RPMI7951 (cell line): ENCODE measurements around the gene SRGAP3. TPM values are rescaled to one million over a fixed set of nuclear protein-coding genes. Genes with fewer than 3 reads are reported as not detected.
"Not testable (repeated sequence)": the region's sequence is repeated elsewhere in the genome, so short reads cannot be mapped to it uniquely, and the experiment has no call there.

Source experiments
- DNase-seq: peaks from one replicate; pipeline ENCODE4 v3.0.0-alpha.2; 2012; ENCODE audit warnings: low read depth
- total RNA-seq: library from RNA; depleted of rRNA; stranded (reverse); fragments of >200 nt; shearing (Covaris generic); gene quantifications from 2 replicates; pipeline ENCODE4 v1.2.3, GENCODE V29; 2014; rRNA removed

SRGAP3 gene
- 2.3 and 3.6 TPM in 2 replicates for total RNA-seq

- peak; percentile 93 for DNase-seq
Measured at GRCh38 chr3:9249273-9250192, at the start of gene SRGAP3. SRGAP3 (minus strand) TSS chr3:9249646; CDS start chr3:9248951, 695 bp downstream.

GRCh38 chr3:9298236-9298635 is 48.8 kb upstream of the SRGAP3 start:
- DNase-seq = no peak

GRCh38 chr3:9296241-9296640 is 46.8 kb upstream of the SRGAP3 start:
- no peak for DNase-seq

- no peak for DNase-seq
Measured at GRCh38 chr3:9295007-9295406, 45.6 kb upstream of the SRGAP3 start.

GRCh38 chr3:9293953-9294352 is 44.5 kb upstream of the SRGAP3 start:
- not testable (repeated sequence) for DNase-seq

- no peak for DNase-seq
Measured at GRCh38 chr3:9293076-9293475, 43.6 kb upstream of the SRGAP3 start.

GRCh38 chr3:9292516-9292915 is 43.1 kb upstream of the SRGAP3 start:
- no peak for DNase-seq

GRCh38 chr3:9291821-9292410 is 42.5 kb upstream of the SRGAP3 start:
- no peak for DNase-seq

- DNase-seq = no peak
Measured at GRCh38 chr3:9290566-9290965, 41.1 kb upstream of the SRGAP3 start.

- not testable (repeated sequence) for DNase-seq
Measured at GRCh38 chr3:9281533-9281932, 32.1 kb upstream of the SRGAP3 start.

- DNase-seq = peak; percentile 40
Measured at GRCh38 chr3:9280451-9281219, 31.2 kb upstream of the SRGAP3 start.

GRCh38 chr3:9279966-9280365 is 30.5 kb upstream of the SRGAP3 start:
- peak; percentile 84 for DNase-seq

- no peak for DNase-seq
Measured at GRCh38 chr3:9278498-9278897, 29.1 kb upstream of the SRGAP3 start.

GRCh38 chr3:9278085-9278484 is 28.6 kb upstream of the SRGAP3 start:
- no peak for DNase-seq

- no peak for DNase-seq
Measured at GRCh38 chr3:9276761-9277370, 27.4 kb upstream of the SRGAP3 start.

- DNase-seq = no peak
Measured at GRCh38 chr3:9271903-9272302, 22.5 kb upstream of the SRGAP3 start.

GRCh38 chr3:9270704-9271103 is 21.3 kb upstream of the SRGAP3 start:
- DNase-seq = no peak

- no peak for DNase-seq
Measured at GRCh38 chr3:9266716-9267115, 17.3 kb upstream of the SRGAP3 start.

- DNase-seq = no peak
Measured at GRCh38 chr3:9260305-9260704, 10.9 kb upstream of the SRGAP3 start.

- no peak for DNase-seq
Measured at GRCh38 chr3:9257092-9257491, 7.6 kb upstream of the SRGAP3 start.

- DNase-seq = no peak
Measured at GRCh38 chr3:9255976-9256375, 6.5 kb upstream of the SRGAP3 start.

- no peak for DNase-seq
Measured at GRCh38 chr3:9254764-9255163, 5.3 kb upstream of the SRGAP3 start.
